ENCODE data around the gene LAMB4. TPM values are rescaled to one million over a fixed set of nuclear protein-coding genes. Genes with fewer than 3 reads are reported as not detected.

The LAMB4 gene
- total RNA-seq, 2 experiments from 2014 or later = 0.08 to 0.11 TPM

GRCh38 chr7:107976620-107977019 is 153.5 kb downstream of the LAMB4 start:
- H3K36me3 ChIP-seq (ENCODE audit: insufficient read depth, low read length) = no peaks in the 10 kb centered on the region
- POLR2A ChIA-PET = no interaction called here
- H3K27me3 Mint-ChIP-seq = no peaks in the 10 kb centered on the region

GRCh38 chr7:107975394-107976013 is 154.7 kb downstream of the LAMB4 start:
- intact Hi-C loops (cut with DNase I, micrococcal nuclease) = no loop called here
- no peak for DNase-seq
- no peak for TF ChIP-seq CTCF (IDR thresholded peaks at IDR 0.05)
- H3K27me3 ChIP-seq (ENCODE audit: control insufficient read depth in 1 of 2, insufficient read depth in 2 of 2, low read length in 2 of 2) = no peaks in the 10 kb centered on the region
- H3K9me3 ChIP-seq (ENCODE audit: control insufficient read depth in 1 of 2, insufficient read depth in 1 of 2, low read length in 2 of 2) = no peaks in the 10 kb centered on the region
- Mint-ChIP-seq H3K4me3 (no peak overlapping the region), H3K9me3 (no peaks in the 10 kb centered on the region), H3K4me1 (ENCODE audit: low read depth) (no peaks in the 10 kb centered on the region), H3K27ac (no peak overlapping the region), H3K36me3 (ENCODE audit: low read depth) (no peaks in the 10 kb centered on the region), H3K27me3 (no peaks in the 10 kb centered on the region)
- no peak for ATAC-seq (ENCODE audit: poor library complexity)
- ChIA-PET CTCF (no interaction called here), POLR2A (no interaction called here)
- H3K4me1 ChIP-seq (ENCODE audit: insufficient read depth, low read length) = no peaks in the 10 kb centered on the region
- no peaks in the 10 kb centered on the region for H3K36me3 ChIP-seq (ENCODE audit: insufficient read depth, low read length)
- H3K4me3 ChIP-seq (ENCODE audit: low read length) = no peak overlapping the region
- no peak overlapping the region for H3K27ac ChIP-seq (ENCODE audit: low read depth in 1 of 2, low read length in 2 of 2)

More at GRCh38 chr7:107976620-107977019, 153.5 kb downstream of the LAMB4 start:
- CTCF ChIA-PET = no interaction called here
- no peak for TF ChIP-seq CTCF (IDR thresholded peaks at IDR 0.05)
- H3K4me3 ChIP-seq (ENCODE audit: low read length) = no peak overlapping the region
- no peaks in the 10 kb centered on the region for H3K9me3 ChIP-seq (ENCODE audit: control insufficient read depth in 1 of 2, insufficient read depth in 1 of 2, low read length in 2 of 2)
- intact Hi-C loops (cut with DNase I, micrococcal nuclease) = no loop called here
- H3K27me3 ChIP-seq (ENCODE audit: control insufficient read depth in 1 of 2, insufficient read depth in 2 of 2, low read length in 2 of 2) = no peaks in the 10 kb centered on the region
- ATAC-seq (ENCODE audit: poor library complexity) (no peak), DNase-seq (no peak)
- H3K27ac Mint-ChIP-seq = no peak overlapping the region
- no peak overlapping the region for H3K27ac ChIP-seq (ENCODE audit: low read depth in 1 of 2, low read length in 2 of 2)
- H3K4me1 Mint-ChIP-seq (ENCODE audit: low read depth) = no peaks in the 10 kb centered on the region
- H3K4me3 Mint-ChIP-seq = no peak overlapping the region
- H3K9me3 Mint-ChIP-seq = no peaks in the 10 kb centered on the region
- no peaks in the 10 kb centered on the region for H3K36me3 Mint-ChIP-seq (ENCODE audit: low read depth)
- no peaks in the 10 kb centered on the region for H3K4me1 ChIP-seq (ENCODE audit: insufficient read depth, low read length)

GRCh38 chr7:107973861-107974260 is 156.3 kb downstream of the LAMB4 start:
- POLR2A ChIA-PET = no interaction called here
- Histone ChIP-seq H3K36me3 (ENCODE audit: insufficient read depth, low read length) (no peaks in the 10 kb centered on the region), H3K27me3 (ENCODE audit: control insufficient read depth in 1 of 2, insufficient read depth in 2 of 2, low read length in 2 of 2) (no peaks in the 10 kb centered on the region), H3K4me1 (ENCODE audit: insufficient read depth, low read length) (no peaks in the 10 kb centered on the region), H3K9me3 (ENCODE audit: control insufficient read depth in 1 of 2, insufficient read depth in 1 of 2, low read length in 2 of 2) (no peaks in the 10 kb centered on the region), H3K4me3 (ENCODE audit: low read length) (no peak overlapping the region), H3K27ac (ENCODE audit: low read depth in 1 of 2, low read length in 2 of 2) (no peak overlapping the region)
- no peak for DNase-seq
- no peak overlapping the region for H3K27ac Mint-ChIP-seq
- CTCF ChIA-PET = no interaction called here
- H3K4me3 Mint-ChIP-seq = no peak overlapping the region
- H3K4me1 Mint-ChIP-seq (ENCODE audit: low read depth) = no peaks in the 10 kb centered on the region
- intact Hi-C loops (cut with DNase I, micrococcal nuclease) = no loop called here
- H3K36me3 Mint-ChIP-seq (ENCODE audit: low read depth) = no peaks in the 10 kb centered on the region
- TF ChIP-seq CTCF (IDR thresholded peaks at IDR 0.05) = no peak
- no peaks in the 10 kb centered on the region for H3K9me3 Mint-ChIP-seq
- no peak for ATAC-seq (ENCODE audit: poor library complexity)
- H3K27me3 Mint-ChIP-seq = no peaks in the 10 kb centered on the region

Other genes with a start within 250 kb of the LAMB4 start
- gene DLD, start 239.2 kb downstream of the LAMB4 start, total RNA-seq = 10 to 100 TPM; 74.3 to 74.9 TPM
- gene LAMB1, start 127.2 kb downstream of the LAMB4 start, total RNA-seq = not detected